Kidney epithelial cell (primary cell): ENCODE measurements around the gene NXPE3. TPM values are rescaled to one million over a fixed set of nuclear protein-coding genes. Genes with fewer than 3 reads are reported as not detected.

Experiments used
- DNase-seq: peaks from one replicate; pipeline ENCODE4 v3.0.0-alpha.2; 2010; ENCODE audit warnings: low read depth
- H3K27me3 ChIP-seq: 2 replicates; pipeline ENCODE4 v1.6.0; 2011; ENCODE audit warnings: low read length; ENCODE audit not compliant: control insufficient read depth, insufficient read depth
- H3K36me3 ChIP-seq: 2 replicates; pipeline ENCODE4 v1.5.1; 2011; ENCODE audit warnings: low read length; ENCODE audit not compliant: control insufficient read depth, insufficient read depth
- H3K4me3 ChIP-seq: 2 replicates; pipeline ENCODE4 v1.5.1; 2011; ENCODE audit warnings: low read depth, mild to moderate bottlenecking, control low read depth, low read length
- total RNA-seq: library from RNA; depleted of rRNA; stranded (reverse); fragments of >200 nt; gene quantifications from 2 replicates; pipeline ENCODE4 v1.2.3, GENCODE V29; 2015
- TF ChIP-seq, protein P1 (sequence below): IDR thresholded peaks from 2 replicates; pipeline ENCODE4 v1.5.1; 2011; ENCODE audit warnings: mild to moderate bottlenecking, moderate library complexity, low read length, control low read depth, inconsistent platforms; ENCODE audit not compliant: insufficient read depth, poor library complexity, severe bottlenecking

Gene NXPE3
- total RNA-seq, 1 donor from 2014 or later = 13.6 TPM

GRCh38 chr3:101868534-101869464, 89.8 kb downstream of the NXPE3 start:
- no peak overlapping the region for H3K4me3 ChIP-seq
- TF ChIP-seq, protein P1, sequence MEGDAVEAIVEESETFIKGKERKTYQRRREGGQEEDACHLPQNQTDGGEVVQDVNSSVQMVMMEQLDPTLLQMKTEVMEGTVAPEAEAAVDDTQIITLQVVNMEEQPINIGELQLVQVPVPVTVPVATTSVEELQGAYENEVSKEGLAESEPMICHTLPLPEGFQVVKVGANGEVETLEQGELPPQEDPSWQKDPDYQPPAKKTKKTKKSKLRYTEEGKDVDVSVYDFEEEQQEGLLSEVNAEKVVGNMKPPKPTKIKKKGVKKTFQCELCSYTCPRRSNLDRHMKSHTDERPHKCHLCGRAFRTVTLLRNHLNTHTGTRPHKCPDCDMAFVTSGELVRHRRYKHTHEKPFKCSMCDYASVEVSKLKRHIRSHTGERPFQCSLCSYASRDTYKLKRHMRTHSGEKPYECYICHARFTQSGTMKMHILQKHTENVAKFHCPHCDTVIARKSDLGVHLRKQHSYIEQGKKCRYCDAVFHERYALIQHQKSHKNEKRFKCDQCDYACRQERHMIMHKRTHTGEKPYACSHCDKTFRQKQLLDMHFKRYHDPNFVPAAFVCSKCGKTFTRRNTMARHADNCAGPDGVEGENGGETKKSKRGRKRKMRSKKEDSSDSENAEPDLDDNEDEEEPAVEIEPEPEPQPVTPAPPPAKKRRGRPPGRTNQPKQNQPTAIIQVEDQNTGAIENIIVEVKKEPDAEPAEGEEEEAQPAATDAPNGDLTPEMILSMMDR = no peak
- no peaks in the 10 kb centered on the region for H3K36me3 ChIP-seq
- DNase-seq = no peak
- H3K27me3 ChIP-seq = no peaks in the 10 kb centered on the region

GRCh38 chr3:101870138-101870537, 91.1 kb downstream of the NXPE3 start:
- TF ChIP-seq, protein P1 = no peak
- DNase-seq = no peak
- Histone ChIP-seq H3K27me3 (no peaks in the 10 kb centered on the region), H3K4me3 (no peak overlapping the region), H3K36me3 (no peaks in the 10 kb centered on the region)

- H3K4me3 ChIP-seq = no peak overlapping the region
- no peaks in the 10 kb centered on the region for H3K36me3 ChIP-seq
- TF ChIP-seq, protein P1 = no peak
- DNase-seq = no peak
- no peaks in the 10 kb centered on the region for H3K27me3 ChIP-seq
Measured at GRCh38 chr3:101873619-101874018, 94.6 kb downstream of the NXPE3 start.

DNA sequence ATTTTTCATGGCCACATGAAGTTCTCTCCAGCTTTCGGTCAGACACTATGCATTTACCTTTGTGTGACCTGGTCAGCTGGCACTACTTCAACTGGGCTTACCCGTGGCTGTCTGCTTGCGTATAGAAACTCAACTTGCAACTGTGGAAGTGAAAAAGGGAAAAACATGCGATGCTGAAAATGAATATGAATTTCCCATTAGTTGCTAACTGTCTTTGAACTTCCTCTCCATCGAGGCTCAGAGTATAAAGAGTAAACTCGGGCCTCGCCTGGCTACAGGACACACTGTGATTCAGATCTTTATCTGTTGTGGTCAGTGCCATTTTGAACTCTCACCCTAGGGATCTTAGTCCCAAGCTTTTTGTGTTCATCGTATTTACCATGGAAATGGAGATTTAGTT, 97.1 kb downstream of the NXPE3 start:
- no peaks in the 10 kb centered on the region for H3K36me3 ChIP-seq
- no peak for DNase-seq
- no peaks in the 10 kb centered on the region for H3K27me3 ChIP-seq
- TF ChIP-seq, protein P1 = no peak
- H3K4me3 ChIP-seq = no peak overlapping the region

Other genes starting within 250 kb of the NXPE3 start
- gene TRMT10C, start 217.3 kb upstream of the NXPE3 start, total RNA-seq = 39.4 and 43.7 TPM in 2 replicates
- 90.6 and 106 TPM in 2 replicates for gene PCNP, start 205.0 kb upstream of the NXPE3 start, total RNA-seq
- 16.9 and 18.3 TPM in 2 replicates for gene ZBTB11, start 102.1 kb upstream of the NXPE3 start, total RNA-seq
- gene RPL24, start 92.5 kb upstream of the NXPE3 start, total RNA-seq = 1,361 and 1,576 TPM in 2 replicates
- gene CEP97, start 54.6 kb upstream of the NXPE3 start, total RNA-seq = 7.5 and 9.7 TPM in 2 replicates
- gene NFKBIZ, start 70.3 kb downstream of the NXPE3 start, total RNA-seq = 76.4 and 91.6 TPM in 2 replicates